Stomach smooth muscle (tissue), 2 donors: ENCODE measurements around the gene TBX1.

Source experiments
- H3K27ac ChIP-seq: one replicate; pipeline ENCODE4 v1.7.0; 2013; ENCODE audit warnings: mild to moderate bottlenecking, low read length, inconsistent platforms
- H3K27me3 ChIP-seq, 2 donors: one replicate each; pipeline ENCODE4 v1.7.0; 2013; ENCODE audit warnings: low read length in 2 of 2; ENCODE audit not compliant: insufficient read depth in 2 of 2, control insufficient read depth in 1 of 2
- H3K36me3 ChIP-seq, 2 donors: one replicate each; pipeline ENCODE4 v1.7.0; 2013; ENCODE audit warnings: low read length in 2 of 2; ENCODE audit not compliant: control insufficient read depth in 2 of 2, insufficient read depth in 2 of 2
- H3K4me1 ChIP-seq: one replicate; pipeline ENCODE4 v1.7.0; 2013; ENCODE audit warnings: low read length; ENCODE audit not compliant: control insufficient read depth, insufficient read depth
- H3K4me3 ChIP-seq, 2 donors: one replicate each; pipeline ENCODE4 v1.7.0; 2013; ENCODE audit warnings: low read length in 2 of 2
- H3K9ac ChIP-seq, 2 donors: one replicate each; pipeline ENCODE4 v1.7.0; 2013; ENCODE audit warnings: low read length in 2 of 2, mild to moderate bottlenecking in 1 of 2
- H3K9me3 ChIP-seq, 2 donors: one replicate each; pipeline ENCODE4 v1.7.0; 2013; ENCODE audit warnings: low read length in 2 of 2; ENCODE audit not compliant: control insufficient read depth in 2 of 2
- donor health status: healthy.
- donor health status: Pancreatic carcinoma.

The TBX1 gene

DNA sequence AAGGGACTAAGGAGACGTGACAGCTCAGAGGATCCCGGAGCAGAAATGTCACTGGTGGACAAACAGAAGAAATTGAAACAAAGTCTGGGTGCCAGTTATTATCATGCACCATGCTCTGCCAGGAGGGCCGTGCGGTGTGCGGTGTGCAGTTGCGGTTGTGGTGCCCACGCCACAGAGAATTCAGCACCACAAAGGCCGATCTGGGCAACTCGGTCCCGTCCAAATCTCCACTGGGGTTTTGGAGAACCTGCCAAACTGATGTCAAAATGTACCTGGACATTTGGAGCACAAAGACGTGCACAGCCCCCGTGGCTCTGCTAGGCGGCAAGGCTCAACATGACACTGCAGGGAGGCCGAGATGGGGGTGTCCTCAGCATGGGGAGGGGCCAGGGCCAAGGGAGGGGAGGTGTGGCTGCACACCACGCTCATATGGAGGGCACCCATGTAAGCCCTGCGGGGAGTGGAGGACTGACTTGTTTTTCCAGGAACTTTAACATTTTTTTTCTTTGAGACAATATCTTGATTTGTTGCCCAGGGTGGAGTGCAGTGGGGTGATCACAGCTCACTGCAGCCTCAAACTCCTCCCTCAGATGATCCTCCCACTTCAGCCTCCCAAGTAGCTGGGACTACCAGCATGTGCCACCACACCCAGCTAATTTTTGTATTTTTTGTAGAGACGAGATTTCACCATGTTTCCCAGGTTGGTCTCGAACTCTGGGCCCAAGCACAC is 54.7 kb downstream of the TBX1 start:
- peaks cover 0 to 3% of the 10 kb centered on the region in 2 donors for H3K36me3 ChIP-seq
- H3K27me3 ChIP-seq, result no peaks in the 10 kb centered on the region
- no peak overlapping the region for H3K27ac ChIP-seq
- H3K4me1 ChIP-seq, result no peaks in the 10 kb centered on the region
- H3K4me3 ChIP-seq, result no peak overlapping the region
- H3K9ac ChIP-seq, result no peak overlapping the region
- H3K9me3 ChIP-seq, result no peaks in the 10 kb centered on the region

- H3K9ac ChIP-seq, result no peak overlapping the region
- H3K4me1 ChIP-seq, result no peaks in the 10 kb centered on the region
- H3K36me3 ChIP-seq, result peaks cover 0 to 3% of the 10 kb centered on the region in 2 donors
- H3K9me3 ChIP-seq, result no peaks in the 10 kb centered on the region
- H3K27me3 ChIP-seq, result no peaks in the 10 kb centered on the region
- H3K27ac ChIP-seq, result no peak overlapping the region
- H3K4me3 ChIP-seq, result no peak overlapping the region
These were observed 55.3 kb downstream of the TBX1 start for GRCh38 chr22:19815823-19816290.

- Histone ChIP-seq H3K4me3 (no peak overlapping the region), H3K27me3 (no peaks in the 10 kb centered on the region), H3K9me3 (no peaks in the 10 kb centered on the region), H3K9ac (no peak overlapping the region), H3K36me3 (peaks cover 0 to 3% of the 10 kb centered on the region in 2 donors), H3K27ac (no peak overlapping the region), H3K4me1 (no peaks in the 10 kb centered on the region)
These were observed 56.0 kb downstream of the TBX1 start for GRCh38 chr22:19816372-19817119.
